Neural progenitor cell (in vitro differentiated cells): ENCODE measurements around the gene PLD6.

Experiments
- EZH2 ChIP-seq: fragments of 200-600 bp; sonication (generic); IDR thresholded peaks from 2 replicates; pipeline ENCODE4 v1.6.1; 2017; ENCODE audit warnings: antibody characterized with exemption, mild to moderate bottlenecking, moderate library complexity
- TF ChIP-seq, protein P1 (sequence below): fragments of 200-600 bp; sonication (generic); IDR thresholded peaks from 2 replicates; pipeline ENCODE4 v1.5.1; 2017; ENCODE audit warnings: antibody characterized with exemption, mild to moderate bottlenecking

- TF ChIP-seq, protein P1, sequence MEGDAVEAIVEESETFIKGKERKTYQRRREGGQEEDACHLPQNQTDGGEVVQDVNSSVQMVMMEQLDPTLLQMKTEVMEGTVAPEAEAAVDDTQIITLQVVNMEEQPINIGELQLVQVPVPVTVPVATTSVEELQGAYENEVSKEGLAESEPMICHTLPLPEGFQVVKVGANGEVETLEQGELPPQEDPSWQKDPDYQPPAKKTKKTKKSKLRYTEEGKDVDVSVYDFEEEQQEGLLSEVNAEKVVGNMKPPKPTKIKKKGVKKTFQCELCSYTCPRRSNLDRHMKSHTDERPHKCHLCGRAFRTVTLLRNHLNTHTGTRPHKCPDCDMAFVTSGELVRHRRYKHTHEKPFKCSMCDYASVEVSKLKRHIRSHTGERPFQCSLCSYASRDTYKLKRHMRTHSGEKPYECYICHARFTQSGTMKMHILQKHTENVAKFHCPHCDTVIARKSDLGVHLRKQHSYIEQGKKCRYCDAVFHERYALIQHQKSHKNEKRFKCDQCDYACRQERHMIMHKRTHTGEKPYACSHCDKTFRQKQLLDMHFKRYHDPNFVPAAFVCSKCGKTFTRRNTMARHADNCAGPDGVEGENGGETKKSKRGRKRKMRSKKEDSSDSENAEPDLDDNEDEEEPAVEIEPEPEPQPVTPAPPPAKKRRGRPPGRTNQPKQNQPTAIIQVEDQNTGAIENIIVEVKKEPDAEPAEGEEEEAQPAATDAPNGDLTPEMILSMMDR, result no peak
- TF ChIP-seq EZH2, result no peak
Observed at GRCh38 chr17:17203173-17203730, 2.9 kb downstream of the PLD6 start.
